Stomach smooth muscle (tissue), 2 donors: ENCODE measurements around the gene MS4A12.
"Not testable (repeated sequence)": the region's sequence is repeated elsewhere in the genome, so short reads cannot be mapped to it uniquely, and the experiment has no call there.

ENCODE experiments used
- H3K27ac ChIP-seq: one replicate; pipeline ENCODE4 v1.7.0; 2013; ENCODE audit warnings: mild to moderate bottlenecking, low read length, inconsistent platforms
- H3K27me3 ChIP-seq, 2 donors: one replicate each; pipeline ENCODE4 v1.7.0; 2013; ENCODE audit warnings: low read length in 2 of 2; ENCODE audit not compliant: insufficient read depth in 2 of 2, control insufficient read depth in 1 of 2
- H3K36me3 ChIP-seq, 2 donors: one replicate each; pipeline ENCODE4 v1.7.0; 2013; ENCODE audit warnings: low read length in 2 of 2; ENCODE audit not compliant: control insufficient read depth in 2 of 2, insufficient read depth in 2 of 2
- H3K4me1 ChIP-seq: one replicate; pipeline ENCODE4 v1.7.0; 2013; ENCODE audit warnings: low read length; ENCODE audit not compliant: control insufficient read depth, insufficient read depth
- H3K4me3 ChIP-seq, 2 donors: one replicate each; pipeline ENCODE4 v1.7.0; 2013; ENCODE audit warnings: low read length in 2 of 2
- H3K9ac ChIP-seq, 2 donors: one replicate each; pipeline ENCODE4 v1.7.0; 2013; ENCODE audit warnings: low read length in 2 of 2, mild to moderate bottlenecking in 1 of 2
- H3K9me3 ChIP-seq, 2 donors: one replicate each; pipeline ENCODE4 v1.7.0; 2013; ENCODE audit warnings: low read length in 2 of 2; ENCODE audit not compliant: control insufficient read depth in 2 of 2
- donor health status: healthy.
- donor health status: Pancreatic carcinoma.

MS4A12 gene

GRCh38 chr11:60512651-60513225, 20.2 kb downstream of the MS4A12 start:
- Histone ChIP-seq H3K4me1 (no peaks in the 10 kb centered on the region), H3K9me3 (no peaks in the 10 kb centered on the region), H3K27ac (no peak overlapping the region), H3K4me3 (no peak overlapping the region), H3K27me3 (no peaks in the 10 kb centered on the region), H3K9ac (no peak overlapping the region), H3K36me3 (no peaks in the 10 kb centered on the region)

GRCh38 chr11:60513496-60514460, 21.2 kb downstream of the MS4A12 start:
- H3K27ac ChIP-seq, result no peak overlapping the region
- H3K9ac ChIP-seq, result no peak overlapping the region
- no peak overlapping the region for H3K4me3 ChIP-seq
- no peaks in the 10 kb centered on the region for H3K9me3 ChIP-seq
- H3K36me3 ChIP-seq, result no peaks in the 10 kb centered on the region
- no peaks in the 10 kb centered on the region for H3K4me1 ChIP-seq
- H3K27me3 ChIP-seq, result no peaks in the 10 kb centered on the region

- H3K9ac ChIP-seq, result no peak within 1 kb of the TSS
- no peak within 1 kb of the TSS for H3K27ac ChIP-seq
- H3K4me1 ChIP-seq, result no peaks in the 10 kb centered on the region
- H3K36me3 ChIP-seq, result no peaks in the 10 kb centered on the region
- no peaks in the 10 kb centered on the region for H3K9me3 ChIP-seq
- no peak within 1 kb of the TSS for H3K4me3 ChIP-seq
- no peaks in the 10 kb centered on the region for H3K27me3 ChIP-seq
These were observed 22.7 kb downstream of the MS4A12 start, which contains the start of gene MS4A13 for GRCh38 chr11:60515144-60515855. Gene MS4A13 (plus strand): TSS chr11:60515392. CDS start chr11:60518084, 2,692 bp downstream.

- Histone ChIP-seq H3K9ac (no peak overlapping the region), H3K27me3 (no peaks in the 10 kb centered on the region), H3K9me3 (peaks cover 0 to 2% of the 10 kb centered on the region in 2 donors), H3K27ac (no peak overlapping the region), H3K4me1 (no peaks in the 10 kb centered on the region), H3K36me3 (no peaks in the 10 kb centered on the region), H3K4me3 (no peak overlapping the region)
These were observed 35.9 kb downstream of the MS4A12 start for GRCh38 chr11:60528465-60528864.

- Histone ChIP-seq H3K9me3 (peaks cover 0 to 2% of the 10 kb centered on the region in 2 donors), H3K27me3 (no peaks in the 10 kb centered on the region), H3K36me3 (no peaks in the 10 kb centered on the region), H3K4me1 (no peaks in the 10 kb centered on the region), H3K4me3 (no peak overlapping the region), H3K9ac (no peak overlapping the region), H3K27ac (no peak overlapping the region)
These were observed 36.4 kb downstream of the MS4A12 start for GRCh38 chr11:60528934-60529333.

GRCh38 chr11:60530454-60531100, 38.0 kb downstream of the MS4A12 start:
- no peaks in the 10 kb centered on the region for H3K27me3 ChIP-seq
- H3K4me1 ChIP-seq, result no peaks in the 10 kb centered on the region
- no peak overlapping the region for H3K27ac ChIP-seq
- no peak overlapping the region for H3K4me3 ChIP-seq
- H3K9ac ChIP-seq, result no peak overlapping the region
- peaks cover 0 to 2% of the 10 kb centered on the region in 2 donors for H3K9me3 ChIP-seq
- no peaks in the 10 kb centered on the region for H3K36me3 ChIP-seq

GRCh38 chr11:60532383-60532782, 39.8 kb downstream of the MS4A12 start:
- H3K9ac ChIP-seq, H3K9me3 ChIP-seq, H3K4me3 ChIP-seq, H3K4me1 ChIP-seq, H3K27me3 ChIP-seq, H3K27ac ChIP-seq, H3K36me3 ChIP-seq: not testable (repeated sequence)

GRCh38 chr11:60538627-60539026, 46.0 kb downstream of the MS4A12 start:
- H3K9me3 ChIP-seq, H3K27ac ChIP-seq, H3K4me1 ChIP-seq, H3K36me3 ChIP-seq, H3K27me3 ChIP-seq, H3K4me3 ChIP-seq, H3K9ac ChIP-seq: not testable (repeated sequence)

- no peaks in the 10 kb centered on the region for H3K27me3 ChIP-seq
- no peaks in the 10 kb centered on the region for H3K36me3 ChIP-seq
- H3K27ac ChIP-seq, result no peak overlapping the region
- no peak overlapping the region for H3K9ac ChIP-seq
- H3K4me3 ChIP-seq, result no peak overlapping the region
- no peaks in the 10 kb centered on the region for H3K4me1 ChIP-seq
- H3K9me3 ChIP-seq, result no peaks in the 10 kb centered on the region
These were observed 51.5 kb downstream of the MS4A12 start for GRCh38 chr11:60544077-60544476.
